Body of pancreas (tissue), 4 donors: Measurements from ENCODE around the gene NECAB3. TPM values are rescaled to one million over a fixed set of nuclear protein-coding genes. Genes with fewer than 3 reads are reported as not detected.

Experiments used
- ATAC-seq: fragments of 150-250 bp; one replicate; pipeline ENCODE4 v1.9.1; 2016
- DNase-seq, 4 donors: peaks; one replicate each; pipeline ENCODE4 v3.0.0-alpha.2; 2019
- H3K27ac ChIP-seq, 4 donors: fragments of 200-600 bp; sonication (generic); 1 replicate in 3 of 4; 2 replicates in 1 of 4; pipeline versions ENCODE4 v1.5.1 to v1.6.1; 2016 to 2019; ENCODE audit warnings: mild to moderate bottlenecking in 1 of 4, mixed read lengths in 1 of 4, moderate library complexity in 1 of 4
- H3K27me3 ChIP-seq, 2 donors: fragments of 200-600 bp; sonication (generic); one replicate each; pipeline ENCODE4 v1.6.0; 2016; ENCODE audit warnings: mild to moderate bottlenecking in 1 of 2
- H3K36me3 ChIP-seq, 2 donors: fragments of 200-600 bp; sonication (generic); replicated peaks in 1 of 2; 2 replicates each; pipeline ENCODE4 v1.5.1; 2016; ENCODE audit warnings: low read depth in 2 of 2; ENCODE audit not compliant: insufficient read depth in 1 of 2
- H3K4me1 ChIP-seq: fragments of 200-600 bp; sonication (generic); one replicate; pipeline ENCODE4 v1.6.0; 2016
- H3K4me3 ChIP-seq, 2 donors: fragments of 200-600 bp; sonication (generic); 1 replicate in 1 of 2; 2 replicates in 1 of 2; pipeline ENCODE4 v1.5.1; 2016 to 2019
- H3K9me3 ChIP-seq, 3 donors: fragments of 200-600 bp; sonication (generic); 1 replicate in 2 of 3; 2 replicates in 1 of 3; pipeline ENCODE4 v1.5.1; 2016
- CTCF ChIP-seq, 7 experiments: fragments of 450-650 bp in 4 of 7; fragments of 200-600 bp in 3 of 7; sonication (generic) in 3 of 7; IDR thresholded peaks; one replicate each; pipeline ENCODE4 v1.5.1; 2016 to 2019; ENCODE audit warnings: antibody characterized with exemption in 7 of 7
- POLR2A ChIP-seq, 3 donors: fragments of 450-650 bp; IDR thresholded peaks; one replicate each; pipeline ENCODE4 v1.6.1; 2016; ENCODE audit warnings: antibody characterized with exemption in 3 of 3, mild to moderate bottlenecking in 2 of 3
- WGBS, 2 donors: methylation state at CpG; one replicate each; pipeline ENCODE4 v1.1.5; 2017; 5-methylcytosine and 5-hydroxymethylcytosine counted together
- intact Hi-C: fragments of 100-400 bp; cut with DNase I; formaldehyde crosslinking; loops from one replicate; pipeline ENCODE4 v1.15.1; 2023
- total RNA-seq, 2 donors: library from RNA; depleted of rRNA; stranded (reverse); fragments of >200 nt; gene quantifications; one replicate each; pipeline ENCODE4 v1.1.0, GENCODE V29; 2016

Gene NECAB3
- total RNA-seq, 2 donors from 2014 or later = 41.8 to 92.3 TPM

- peaks cover 46% of the 10 kb centered on the region for H3K4me1 ChIP-seq
- 92 to 100% methylated on average over 1 to 2 of the region's 2 CpGs for WGBS, 2 donors
- H3K4me3 ChIP-seq = no peak overlapping the region
- no peaks in the 10 kb centered on the region for H3K27me3 ChIP-seq
- no peak overlapping the region for H3K27ac ChIP-seq
- peaks cover 0 to 3% of the 10 kb centered on the region in 2 donors for H3K36me3 ChIP-seq
- intact Hi-C loops = no loop called here
- H3K9me3 ChIP-seq = no peaks in the 10 kb centered on the region
- ATAC-seq = no peak
- no peak for DNase-seq
- no peak for TF ChIP-seq POLR2A (IDR thresholded peaks at IDR 0.05)
- no peak for TF ChIP-seq CTCF (IDR thresholded peaks at IDR 0.05)
Measured at GRCh38 chr20:33664762-33665144, 9.5 kb downstream of the NECAB3 start.

DNA sequence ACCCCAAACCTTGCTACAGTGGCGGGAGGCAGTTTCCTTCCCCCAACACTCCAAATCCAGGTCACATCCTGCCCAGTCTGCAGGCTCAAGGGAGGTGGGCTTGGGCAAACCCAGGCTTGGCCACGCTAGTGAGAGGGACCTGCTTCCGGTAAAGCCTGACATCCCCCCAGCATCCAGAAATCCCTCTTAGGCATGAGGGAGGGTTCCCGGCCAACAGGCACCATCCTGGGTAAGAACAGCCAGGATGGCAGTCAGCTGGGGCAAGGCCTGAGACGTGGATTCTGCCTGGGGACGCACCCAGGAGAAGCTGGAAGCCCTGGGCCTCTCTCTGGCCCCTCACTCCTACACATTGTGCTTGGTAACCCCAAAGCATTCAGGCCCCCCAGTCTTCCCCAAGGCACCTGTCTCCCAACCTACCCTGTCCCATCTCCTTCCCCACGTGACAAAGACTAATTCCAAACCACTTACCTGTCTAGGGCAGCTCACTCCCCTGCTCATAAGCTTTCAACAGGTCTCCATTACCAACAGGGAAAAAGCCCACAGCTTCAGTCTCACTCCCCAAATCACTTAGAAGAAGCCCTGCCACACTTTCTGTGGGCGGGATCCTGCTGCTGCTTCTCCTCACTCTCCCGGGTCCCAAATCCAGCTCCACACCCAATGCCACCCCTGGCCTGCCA lies 10.0 kb downstream of the NECAB3 start:
- DNase-seq = no peak
- H3K27me3 ChIP-seq = no peaks in the 10 kb centered on the region
- intact Hi-C loops = no loop called here
- peak overlapping the region; percentile 51 to 61 for H3K4me3 ChIP-seq
- peak overlapping the region; percentile 60 to 91 (median 88) for H3K27ac ChIP-seq
- no peaks in the 10 kb centered on the region for H3K9me3 ChIP-seq
- WGBS, 2 donors = 35 to 87% methylated on average over 3 to 9 of the region's 9 CpGs
- ATAC-seq = no peak
- TF ChIP-seq POLR2A (IDR thresholded peaks at IDR 0.05) (no peak), CTCF (IDR thresholded peaks at IDR 0.05) (no peak)
- peaks cover 0 to 3% of the 10 kb centered on the region in 2 donors for H3K36me3 ChIP-seq
- H3K4me1 ChIP-seq = peaks cover 46% of the 10 kb centered on the region

- no peaks in the 10 kb centered on the region for H3K36me3 ChIP-seq
- intact Hi-C loops = no loop called here
- no peaks in the 10 kb centered on the region for H3K9me3 ChIP-seq
- TF ChIP-seq POLR2A (IDR thresholded peaks at IDR 0.05) = peak; percentile 81 to 85 (median 84)
- TF ChIP-seq CTCF (IDR thresholded peaks at IDR 0.05) = peak in 2 of 7 experiments; percentile 3 to 8
- peak overlapping the region; percentile 51 to 61 for H3K4me3 ChIP-seq
- H3K4me1 ChIP-seq = peaks cover 46% of the 10 kb centered on the region
- 1% methylated on average over 23 to 84 of the region's 84 CpGs for WGBS, 2 donors
- DNase-seq = peak; percentile 84 to 87 (median 86)
- H3K27me3 ChIP-seq = no peaks in the 10 kb centered on the region
- peak; percentile 54 for ATAC-seq
- peak overlapping the region; percentile 60 to 91 (median 88) for H3K27ac ChIP-seq
Measured at GRCh38 chr20:33663161-33664084, 10.8 kb downstream of the NECAB3 start.

DNA sequence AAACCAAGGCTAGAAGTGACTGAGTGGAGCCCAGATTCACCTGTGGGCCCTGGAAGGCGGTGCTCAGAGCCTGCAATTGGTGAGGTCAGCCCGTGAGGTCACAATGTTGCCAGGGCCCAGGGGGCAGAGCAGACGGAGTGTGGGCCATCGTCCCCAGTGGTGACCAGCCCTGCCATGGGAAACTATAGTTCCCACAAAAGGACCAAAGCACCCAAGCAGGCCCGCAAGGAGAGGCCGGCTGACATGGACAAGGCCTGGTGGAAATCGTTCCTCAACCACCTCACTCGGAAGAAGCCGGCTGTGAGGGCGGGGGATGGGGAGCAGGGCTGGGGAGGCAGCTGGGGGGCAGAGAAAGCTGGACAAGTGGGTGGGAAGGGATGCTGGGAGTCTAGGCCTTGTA lies 12.1 kb downstream of the NECAB3 start, which contains the start of gene C20orf144:
Gene C20orf144 (plus strand): TSS at position 156 of the 400 bp plus-strand sequence. CDS start 19 bp downstream, at position 175.
- TF ChIP-seq CTCF (IDR thresholded peaks at IDR 0.05) (no peak), POLR2A (IDR thresholded peaks at IDR 0.05) (no peak)
- 91 to 94% methylated on average over 6 to 10 of the region's 10 CpGs for WGBS, 2 donors
- Histone ChIP-seq H3K27me3 (no peaks in the 10 kb centered on the region), H3K4me1 (peaks cover 33% of the 10 kb centered on the region), H3K9me3 (no peaks in the 10 kb centered on the region), H3K27ac (peak within 1 kb of the TSS in 3 of 4 donors; percentile 88 to 91 (median 89)), H3K4me3 (peak within 1 kb of the TSS; percentile 51 to 61), H3K36me3 (no peaks in the 10 kb centered on the region)
- ATAC-seq = no peak
- DNase-seq = no peak
- intact Hi-C loops = no loop called here
